ENCODE data around the gene FOXF2.

The FOXF2 gene

GRCh38 chr6:1385129-1386037 lies 4.0 kb upstream of the FOXF2 start:
- DNase-seq (ENCODE audit: low read depth, low spot score): no peak
- peak; percentile 37 for TF ChIP-seq SUZ12 (IDR thresholded peaks at IDR 0.05; ENCODE audit: extremely low read depth, insufficient read depth, insufficient read length)
- TF ChIP-seq ZNF274 (IDR thresholded peaks at IDR 0.05; ENCODE audit: low read depth, low read length): no peak
- no peak for TF ChIP-seq YY1 (IDR thresholded peaks at IDR 0.05; ENCODE audit: insufficient read depth, insufficient read length)
- H3K4me3 ChIP-seq (ENCODE audit: insufficient read length, low read depth): no peak overlapping the region
- no peak overlapping the region for H3K9ac ChIP-seq (ENCODE audit: insufficient read length, low read depth)
- peaks cover 7% of the 10 kb centered on the region for H3K4me1 ChIP-seq (ENCODE audit: insufficient read depth, insufficient read length)
- H3K27me3 ChIP-seq (ENCODE audit: insufficient read depth, insufficient read length): peaks cover 90% of the 10 kb centered on the region
- no peaks in the 10 kb centered on the region for H3K36me3 ChIP-seq (ENCODE audit: insufficient read depth, insufficient read length, low read length)
- no peaks in the 10 kb centered on the region for H3K9me3 ChIP-seq (ENCODE audit: insufficient read depth, low read length)

DNA sequence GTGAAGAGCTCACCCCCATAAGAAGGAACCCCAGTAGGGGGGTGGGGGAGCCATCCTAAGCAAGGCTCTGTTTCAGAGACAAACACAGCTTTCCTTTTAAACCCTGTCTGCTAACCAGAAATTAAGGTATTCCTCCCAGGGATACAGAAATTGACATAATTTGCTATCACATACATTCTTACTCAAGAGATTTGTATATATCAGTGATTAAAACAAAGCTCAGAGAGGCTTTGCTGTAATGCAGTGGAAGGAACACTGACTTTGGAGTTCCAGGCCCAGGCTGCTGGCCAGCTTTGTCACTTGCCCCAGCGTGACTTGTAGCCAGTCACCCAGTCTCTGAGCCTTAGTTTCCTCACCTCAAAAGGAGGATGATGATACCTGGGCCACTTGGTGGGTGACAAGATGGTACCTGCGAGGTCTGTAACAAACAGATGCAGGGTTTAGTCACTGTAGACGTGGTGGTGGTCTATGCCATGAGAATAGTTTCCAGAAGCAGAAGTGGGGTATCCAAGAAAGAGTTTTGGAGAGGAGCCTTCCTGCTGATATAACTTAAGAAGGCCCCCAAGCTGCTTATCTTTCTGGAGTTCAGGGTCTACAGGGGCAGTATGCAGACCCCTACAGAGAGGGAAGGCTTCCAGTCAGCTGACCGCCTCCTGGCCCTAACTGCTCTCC lies 3.2 kb upstream of the FOXF2 start:
- H3K9me3 ChIP-seq (ENCODE audit: insufficient read depth, low read length): no peaks in the 10 kb centered on the region
- DNase-seq (ENCODE audit: low read depth, low spot score): no peak
- H3K4me1 ChIP-seq (ENCODE audit: insufficient read depth, insufficient read length): peaks cover 7% of the 10 kb centered on the region
- H3K36me3 ChIP-seq (ENCODE audit: insufficient read depth, insufficient read length, low read length): no peaks in the 10 kb centered on the region
- TF ChIP-seq YY1 (IDR thresholded peaks at IDR 0.05; ENCODE audit: insufficient read depth, insufficient read length) (no peak), SUZ12 (IDR thresholded peaks at IDR 0.05; ENCODE audit: extremely low read depth, insufficient read depth, insufficient read length) (no peak), ZNF274 (IDR thresholded peaks at IDR 0.05; ENCODE audit: low read depth, low read length) (no peak)
- H3K4me3 ChIP-seq (ENCODE audit: insufficient read length, low read depth): no peak overlapping the region
- H3K9ac ChIP-seq (ENCODE audit: insufficient read length, low read depth): no peak overlapping the region
- peaks cover 90% of the 10 kb centered on the region for H3K27me3 ChIP-seq (ENCODE audit: insufficient read depth, insufficient read length)

- TF ChIP-seq SUZ12 (IDR thresholded peaks at IDR 0.05; ENCODE audit: extremely low read depth, insufficient read depth, insufficient read length) (no peak), ZNF274 (IDR thresholded peaks at IDR 0.05; ENCODE audit: low read depth, low read length) (no peak), YY1 (IDR thresholded peaks at IDR 0.05; ENCODE audit: insufficient read depth, insufficient read length) (no peak)
- H3K9ac ChIP-seq (ENCODE audit: insufficient read length, low read depth): no peak overlapping the region
- H3K4me1 ChIP-seq (ENCODE audit: insufficient read depth, insufficient read length): peaks cover 7% of the 10 kb centered on the region
- no peak for DNase-seq (ENCODE audit: low read depth, low spot score)
- H3K27me3 ChIP-seq (ENCODE audit: insufficient read depth, insufficient read length): peaks cover 92% of the 10 kb centered on the region
- H3K4me3 ChIP-seq (ENCODE audit: insufficient read length, low read depth): no peak overlapping the region
- no peaks in the 10 kb centered on the region for H3K36me3 ChIP-seq (ENCODE audit: insufficient read depth, insufficient read length, low read length)
- H3K9me3 ChIP-seq (ENCODE audit: insufficient read depth, low read length): no peaks in the 10 kb centered on the region
These were observed 1.9 kb upstream of the FOXF2 start for GRCh38 chr6:1387538-1387875.

DNA sequence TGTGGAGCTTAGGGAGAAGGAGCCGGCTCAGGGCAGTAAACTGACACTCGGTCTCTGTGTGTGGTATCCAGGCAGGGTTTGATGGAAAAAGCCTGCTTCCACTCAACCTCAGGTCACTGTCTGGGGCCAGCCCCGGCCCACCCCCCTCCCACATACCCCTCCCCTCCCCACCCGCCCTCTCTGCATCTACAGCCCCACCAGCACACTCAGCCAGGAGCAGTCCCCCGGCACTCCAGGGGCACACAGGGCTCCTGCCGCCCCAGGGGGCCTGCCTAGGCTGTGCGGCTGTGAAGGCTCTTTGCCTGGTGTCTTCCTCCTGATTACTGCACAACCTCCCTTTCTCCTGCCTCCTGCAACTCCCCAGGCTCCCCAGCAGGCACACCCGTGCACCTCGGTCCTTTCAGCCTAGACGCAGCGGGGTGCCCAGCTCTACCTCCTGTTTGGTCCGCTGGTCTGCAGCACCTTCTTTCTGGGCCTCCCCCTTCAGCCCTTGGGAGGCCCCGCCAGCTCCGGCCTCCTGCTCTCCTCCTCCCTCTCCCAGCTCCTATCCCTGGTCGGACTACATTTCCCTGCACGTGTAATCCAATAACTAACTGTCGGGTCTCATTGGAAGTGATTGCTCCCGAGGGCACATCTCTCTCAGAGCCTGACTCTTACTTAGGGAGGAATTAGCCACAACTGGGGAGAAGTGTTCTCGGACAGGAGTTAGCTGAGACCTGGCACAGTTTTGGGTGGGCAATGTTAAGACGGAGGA lies 1.3 kb upstream of the FOXF2 start:
- Histone ChIP-seq H3K9ac (ENCODE audit: insufficient read length, low read depth) (no peak overlapping the region), H3K27me3 (ENCODE audit: insufficient read depth, insufficient read length) (peaks cover 92% of the 10 kb centered on the region), H3K4me1 (ENCODE audit: insufficient read depth, insufficient read length) (peaks cover 4% of the 10 kb centered on the region), H3K36me3 (ENCODE audit: insufficient read depth, insufficient read length, low read length) (no peaks in the 10 kb centered on the region), H3K9me3 (ENCODE audit: insufficient read depth, low read length) (no peaks in the 10 kb centered on the region), H3K4me3 (ENCODE audit: insufficient read length, low read depth) (no peak overlapping the region)
- no peak for DNase-seq (ENCODE audit: low read depth, low spot score)
- TF ChIP-seq ZNF274 (IDR thresholded peaks at IDR 0.05; ENCODE audit: low read depth, low read length): no peak
- TF ChIP-seq YY1 (IDR thresholded peaks at IDR 0.05; ENCODE audit: insufficient read depth, insufficient read length): no peak
- TF ChIP-seq SUZ12 (IDR thresholded peaks at IDR 0.05; ENCODE audit: extremely low read depth, insufficient read depth, insufficient read length): peak; percentile 37

GRCh38 chr6:1388630-1389368 lies 577 bp upstream of the FOXF2 start:
- peaks cover 4% of the 10 kb centered on the region for H3K4me1 ChIP-seq (ENCODE audit: insufficient read depth, insufficient read length)
- no peak for DNase-seq (ENCODE audit: low read depth, low spot score)
- peaks cover 92% of the 10 kb centered on the region for H3K27me3 ChIP-seq (ENCODE audit: insufficient read depth, insufficient read length)
- H3K36me3 ChIP-seq (ENCODE audit: insufficient read depth, insufficient read length, low read length): no peaks in the 10 kb centered on the region
- H3K9me3 ChIP-seq (ENCODE audit: insufficient read depth, low read length): no peaks in the 10 kb centered on the region
- H3K4me3 ChIP-seq (ENCODE audit: insufficient read length, low read depth): no peak overlapping the region
- TF ChIP-seq ZNF274 (IDR thresholded peaks at IDR 0.05; ENCODE audit: low read depth, low read length) (no peak), SUZ12 (IDR thresholded peaks at IDR 0.05; ENCODE audit: extremely low read depth, insufficient read depth, insufficient read length) (no peak), YY1 (IDR thresholded peaks at IDR 0.05; ENCODE audit: insufficient read depth, insufficient read length) (no peak)
- H3K9ac ChIP-seq (ENCODE audit: insufficient read length, low read depth): no peak overlapping the region

- H3K36me3 ChIP-seq (ENCODE audit: insufficient read depth, insufficient read length, low read length): no peaks in the 10 kb centered on the region
- peaks cover 92% of the 10 kb centered on the region for H3K27me3 ChIP-seq (ENCODE audit: insufficient read depth, insufficient read length)
- no peaks in the 10 kb centered on the region for H3K9me3 ChIP-seq (ENCODE audit: insufficient read depth, low read length)
- no peak for DNase-seq (ENCODE audit: low read depth, low spot score)
- TF ChIP-seq YY1 (IDR thresholded peaks at IDR 0.05; ENCODE audit: insufficient read depth, insufficient read length): no peak
- TF ChIP-seq SUZ12 (IDR thresholded peaks at IDR 0.05; ENCODE audit: extremely low read depth, insufficient read depth, insufficient read length): peak; percentile 78
- peak overlapping the region; percentile 17 for H3K4me3 ChIP-seq (ENCODE audit: insufficient read length, low read depth)
- peaks cover 1% of the 10 kb centered on the region for H3K4me1 ChIP-seq (ENCODE audit: insufficient read depth, insufficient read length)
- peak overlapping the region; percentile 42 for H3K9ac ChIP-seq (ENCODE audit: insufficient read length, low read depth)
These were observed 963 bp downstream of the FOXF2 start for GRCh38 chr6:1390133-1390945.

Data from NT2/D1 (cell line).